ENCODE results near the gene CUBN. TPM values are rescaled to one million over a fixed set of nuclear protein-coding genes. Genes with fewer than 3 reads are reported as not detected.

Gene CUBN
- total and polyA plus RNA-seq, 7 donors = 0.25 to 2.4 (median 1.1) TPM; not detected in 2

- Histone ChIP-seq H3K9me3 (peaks cover 0 to 7% (median 0%) of the 10 kb centered on the region in 4 donors), H3K27ac (no peak overlapping the region), H3K36me3 (no peaks in the 10 kb centered on the region), H3K4me3 (no peak overlapping the region), H3K4me1 (no peaks in the 10 kb centered on the region), H3K27me3 (no peaks in the 10 kb centered on the region)
- no peak for DNase-seq
- 96 to 99% methylated on average over 3 of the region's 3 CpGs for WGBS, 2 donors
- intact Hi-C loops (cut with DNase I) = no loop called here
- no peak for TF ChIP-seq POLR2A (IDR thresholded peaks at IDR 0.05)
- TF ChIP-seq, protein P1, sequence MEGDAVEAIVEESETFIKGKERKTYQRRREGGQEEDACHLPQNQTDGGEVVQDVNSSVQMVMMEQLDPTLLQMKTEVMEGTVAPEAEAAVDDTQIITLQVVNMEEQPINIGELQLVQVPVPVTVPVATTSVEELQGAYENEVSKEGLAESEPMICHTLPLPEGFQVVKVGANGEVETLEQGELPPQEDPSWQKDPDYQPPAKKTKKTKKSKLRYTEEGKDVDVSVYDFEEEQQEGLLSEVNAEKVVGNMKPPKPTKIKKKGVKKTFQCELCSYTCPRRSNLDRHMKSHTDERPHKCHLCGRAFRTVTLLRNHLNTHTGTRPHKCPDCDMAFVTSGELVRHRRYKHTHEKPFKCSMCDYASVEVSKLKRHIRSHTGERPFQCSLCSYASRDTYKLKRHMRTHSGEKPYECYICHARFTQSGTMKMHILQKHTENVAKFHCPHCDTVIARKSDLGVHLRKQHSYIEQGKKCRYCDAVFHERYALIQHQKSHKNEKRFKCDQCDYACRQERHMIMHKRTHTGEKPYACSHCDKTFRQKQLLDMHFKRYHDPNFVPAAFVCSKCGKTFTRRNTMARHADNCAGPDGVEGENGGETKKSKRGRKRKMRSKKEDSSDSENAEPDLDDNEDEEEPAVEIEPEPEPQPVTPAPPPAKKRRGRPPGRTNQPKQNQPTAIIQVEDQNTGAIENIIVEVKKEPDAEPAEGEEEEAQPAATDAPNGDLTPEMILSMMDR (IDR thresholded peaks at IDR 0.05) = no peak
These were observed 31.6 kb downstream of the CUBN start for GRCh38 chr10:17098012-17098411.

DNA sequence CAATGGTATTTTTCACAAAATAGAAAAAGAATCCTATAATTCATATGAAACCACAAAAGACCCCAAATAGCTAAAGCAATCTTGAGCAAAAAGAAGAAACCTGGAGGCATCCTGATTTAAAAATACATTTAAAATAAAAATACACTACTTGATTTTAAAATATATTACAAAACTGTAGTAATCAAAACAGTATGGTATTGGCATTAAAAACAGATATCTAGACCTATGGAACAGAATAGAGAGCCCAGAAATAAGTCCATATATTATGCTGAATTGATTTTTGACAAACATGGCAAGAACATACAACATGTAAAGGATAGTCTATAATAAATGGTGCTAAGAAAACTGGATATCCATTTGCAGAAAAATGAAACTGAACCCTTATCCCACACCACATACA lies 34.8 kb downstream of the CUBN start:
- H3K27ac ChIP-seq = no peak overlapping the region
- TF ChIP-seq EP300 (IDR thresholded peaks at IDR 0.05) = no peak
- TF ChIP-seq POLR2AphosphoS5 (IDR thresholded peaks at IDR 0.05) = no peak
- TF ChIP-seq, protein P1 (IDR thresholded peaks at IDR 0.05) = no peak
- TF ChIP-seq POLR2A (IDR thresholded peaks at IDR 0.05) = no peak
- no peak for DNase-seq
- H3K4me3 ChIP-seq = no peak overlapping the region
- no peaks in the 10 kb centered on the region for H3K36me3 ChIP-seq
- no peaks in the 10 kb centered on the region for H3K27me3 ChIP-seq
- no peaks in the 10 kb centered on the region for H3K4me1 ChIP-seq
- H3K9me3 ChIP-seq = peaks cover 0 to 7% (median 0%) of the 10 kb centered on the region in 4 donors
- intact Hi-C loops (cut with DNase I) = no loop called here

DNA sequence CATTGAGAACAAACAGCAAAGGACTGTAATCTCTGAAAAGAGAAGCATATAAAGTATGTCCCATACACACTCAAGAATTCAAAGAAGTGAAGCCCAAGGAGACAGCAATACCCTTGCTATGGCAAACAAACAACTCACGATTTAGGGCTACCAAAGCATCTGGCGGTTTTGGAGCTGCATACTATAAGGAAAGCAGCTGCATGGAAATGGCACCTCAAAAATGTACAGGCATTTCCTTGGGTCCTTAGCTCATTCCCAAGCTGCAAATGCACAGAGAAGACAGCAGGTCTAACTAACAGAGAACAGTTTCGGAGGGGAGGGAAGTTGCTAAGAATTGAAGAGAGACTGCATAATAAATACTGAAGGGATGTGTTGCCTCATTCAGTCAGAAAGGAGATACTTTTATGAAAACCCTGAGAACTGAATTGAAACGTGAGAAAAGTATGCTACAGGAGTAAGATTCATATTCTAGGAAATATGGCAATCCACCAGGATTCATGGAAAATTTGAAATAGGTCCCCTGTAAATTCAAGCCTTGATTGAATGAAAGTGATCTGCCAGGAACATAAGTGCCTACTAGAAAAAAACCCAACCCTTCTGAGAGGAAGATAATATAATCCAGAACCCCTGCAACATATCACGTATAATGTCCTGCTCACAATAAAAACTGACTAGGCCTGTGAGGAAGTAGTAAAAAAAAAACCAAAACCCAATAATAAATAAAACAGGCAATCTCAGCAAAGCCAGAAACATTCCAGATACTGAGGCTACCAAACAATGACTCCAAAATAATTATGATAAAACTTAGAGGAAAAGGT lies 36.4 kb downstream of the CUBN start:
- no peak for TF ChIP-seq POLR2AphosphoS5 (IDR thresholded peaks at IDR 0.05)
- TF ChIP-seq, protein P1 (IDR thresholded peaks at IDR 0.05) = no peak
- no peak for TF ChIP-seq EP300 (IDR thresholded peaks at IDR 0.05)
- no peak for TF ChIP-seq POLR2A (IDR thresholded peaks at IDR 0.05)
- Histone ChIP-seq H3K27me3 (no peaks in the 10 kb centered on the region), H3K36me3 (no peaks in the 10 kb centered on the region), H3K9me3 (peaks cover 0 to 7% (median 0%) of the 10 kb centered on the region in 4 donors), H3K4me1 (no peaks in the 10 kb centered on the region), H3K27ac (no peak overlapping the region), H3K4me3 (no peak overlapping the region)
- WGBS, 2 donors = 48 to 65% methylated on average over 5 of the region's 5 CpGs
- intact Hi-C loops (cut with DNase I) = no loop called here
- no peak for DNase-seq

GRCh38 chr10:17092216-17092944 lies 37.2 kb downstream of the CUBN start:
- no peak overlapping the region for H3K4me3 ChIP-seq
- intact Hi-C loops (cut with DNase I) = no loop called here
- 89 to 90% methylated on average over 4 of the region's 4 CpGs for WGBS, 2 donors
- TF ChIP-seq POLR2A (IDR thresholded peaks at IDR 0.05) = no peak
- no peak for TF ChIP-seq POLR2AphosphoS5 (IDR thresholded peaks at IDR 0.05)
- TF ChIP-seq, protein P1 (IDR thresholded peaks at IDR 0.05) = no peak
- no peak for TF ChIP-seq EP300 (IDR thresholded peaks at IDR 0.05)
- peaks cover 0 to 7% (median 0%) of the 10 kb centered on the region in 4 donors for H3K9me3 ChIP-seq
- no peak for DNase-seq
- no peaks in the 10 kb centered on the region for H3K4me1 ChIP-seq
- H3K36me3 ChIP-seq = no peaks in the 10 kb centered on the region
- no peaks in the 10 kb centered on the region for H3K27me3 ChIP-seq
- H3K27ac ChIP-seq = no peak overlapping the region
